WTC11 (cell line): ENCODE data around the gene ADPGK. TPM values are rescaled to one million over a fixed set of nuclear protein-coding genes. Genes with fewer than 3 reads are reported as not detected.
A peak's percentile ranks its signal among the peaks of the same experiment; 100 is the strongest.

ENCODE experiments used
- ATF1 ChIP-seq: sonication (generic); formaldehyde crosslinking; IDR thresholded peaks from 2 replicates; pipeline ENCODE4 v1.8.1; 2023; ENCODE audit warnings: mild to moderate bottlenecking, moderate library complexity, missing genetic modification reagents
- ATF6 ChIP-seq: sonication (generic); formaldehyde crosslinking; IDR thresholded peaks from 2 replicates; pipeline ENCODE4 v1.8.1; 2023; ENCODE audit warnings: mild to moderate bottlenecking, missing genetic modification reagents
- CDX4 ChIP-seq: fragments of 250-450 bp; sonication (Bioruptor Pico); IDR thresholded peaks from 2 replicates; pipeline ENCODE4 v1.9.0; 2021; ENCODE audit warnings: moderate library complexity, mild to moderate bottlenecking, inconsistent platforms, borderline replicate concordance
- CREB1 ChIP-seq: sonication (generic); formaldehyde crosslinking; IDR thresholded peaks from 2 replicates; pipeline ENCODE4 v1.8.0; 2023; ENCODE audit warnings: mild to moderate bottlenecking, missing genetic modification reagents
- CTCF ChIP-seq: fragments of 200-600 bp; IDR thresholded peaks from 2 replicates; pipeline ENCODE4 v1.8.0; 2022; ENCODE audit warnings: antibody characterized with exemption
- E2F1 ChIP-seq: sonication (generic); formaldehyde crosslinking; IDR thresholded peaks from 2 replicates; pipeline ENCODE4 v1.8.0; 2022; ENCODE audit warnings: mild to moderate bottlenecking, missing genetic modification reagents
- ETV6 ChIP-seq: sonication (generic); formaldehyde crosslinking; IDR thresholded peaks from 2 replicates; pipeline ENCODE4 v1.8.1; 2022; ENCODE audit warnings: mild to moderate bottlenecking, missing genetic modification reagents
- IRF2 ChIP-seq: sonication (generic); formaldehyde crosslinking; IDR thresholded peaks from 2 replicates; pipeline ENCODE4 v1.8.0; 2022; ENCODE audit warnings: low read depth, missing genetic modification reagents, borderline replicate concordance
- JAZF1 ChIP-seq: fragments of 250-450 bp; sonication (Bioruptor Pico); IDR thresholded peaks from 2 replicates; pipeline ENCODE4 v1.9.0; 2021; ENCODE audit warnings: moderate library complexity, mild to moderate bottlenecking, inconsistent platforms
- JUN ChIP-seq: sonication (generic); formaldehyde crosslinking; IDR thresholded peaks from 2 replicates; pipeline ENCODE4 v1.8.0; 2023; ENCODE audit warnings: mild to moderate bottlenecking, missing genetic modification reagents
- KAT7 ChIP-seq: sonication (generic); formaldehyde crosslinking; IDR thresholded peaks from 2 replicates; pipeline ENCODE4 v1.8.1; 2023; ENCODE audit warnings: missing genetic modification reagents, mild to moderate bottlenecking, borderline replicate concordance
- MXD4 ChIP-seq: fragments of 250-450 bp; sonication (Bioruptor Pico); IDR thresholded peaks from 2 replicates; pipeline ENCODE4 v1.8.0; 2021; ENCODE audit warnings: mild to moderate bottlenecking, moderate library complexity, borderline replicate concordance
- MYBL2 ChIP-seq: sonication (generic); formaldehyde crosslinking; IDR thresholded peaks from 2 replicates; pipeline ENCODE4 v1.8.1; 2023; ENCODE audit warnings: mild to moderate bottlenecking, moderate library complexity, missing genetic modification reagents
- NFE2L1 ChIP-seq: sonication (generic); formaldehyde crosslinking; IDR thresholded peaks from 2 replicates; pipeline ENCODE4 v1.8.1; 2023; ENCODE audit warnings: missing genetic modification reagents
- PREB ChIP-seq: sonication (generic); formaldehyde crosslinking; IDR thresholded peaks from 2 replicates; pipeline ENCODE4 v1.8.1; 2022; ENCODE audit warnings: mild to moderate bottlenecking, missing genetic modification reagents, moderate library complexity, borderline replicate concordance
- RORB ChIP-seq: fragments of 250-450 bp; sonication (Bioruptor Pico); IDR thresholded peaks from 2 replicates; pipeline ENCODE4 v1.9.0; 2021; ENCODE audit warnings: mild to moderate bottlenecking
- SP1 ChIP-seq: sonication (generic); formaldehyde crosslinking; conservative IDR thresholded peaks from 2 replicates; pipeline ENCODE4 v1.8.1; 2022; ENCODE audit warnings: missing genetic modification reagents
- TP53 ChIP-seq: sonication (generic); formaldehyde crosslinking; IDR thresholded peaks from 2 replicates; pipeline ENCODE4 v1.8.1; 2023; ENCODE audit warnings: mild to moderate bottlenecking, missing genetic modification reagents
- USF1 ChIP-seq: sonication (generic); formaldehyde crosslinking; IDR thresholded peaks from 2 replicates; pipeline ENCODE4 v1.8.0; 2022; ENCODE audit warnings: mild to moderate bottlenecking, missing genetic modification reagents
- ZNF396 ChIP-seq: fragments of 250-450 bp; sonication (Bioruptor Pico); IDR thresholded peaks from 2 replicates; pipeline ENCODE4 v1.8.0; 2021; ENCODE audit warnings: mild to moderate bottlenecking, moderate library complexity, borderline replicate concordance
- ZNF425 ChIP-seq: fragments of 250-450 bp; sonication (Bioruptor Pico); conservative IDR thresholded peaks from 2 replicates; pipeline ENCODE4 v1.9.0; 2021; ENCODE audit warnings: mild to moderate bottlenecking
- ZNF532 ChIP-seq: fragments of 250-450 bp; sonication (Bioruptor Pico); IDR thresholded peaks from 2 replicates; pipeline ENCODE4 v1.9.0; 2021; ENCODE audit warnings: mild to moderate bottlenecking, borderline replicate concordance
- total RNA-seq: library from RNA; stranded (reverse); gene quantifications from 3 replicates; pipeline ENCODE4 v1.2.3, GENCODE V29; 2021

ADPGK gene
- total RNA-seq, 1 experiment from 2014 or later: 37.9 TPM

GRCh38 chr15:72783640-72784455 is at the start of gene ADPGK (continued):
- TF ChIP-seq E2F1 (no peak; the same call in 1 of the 2 replicates), KAT7 (peak; percentile 94; the same call in 1 of the 2 replicates), ZNF532 (CRISPR knock-in tag) (no peak), ETV6 (CRISPR knock-in tag) (peak; percentile 71; the same call in 1 of the 2 replicates), ZNF425 (CRISPR knock-in tag) (no peak), SP1 (CRISPR knock-in tag) (peak; percentile 99), CTCF (0 out of 2 replicates have a peak, but pooled peaks have one; percentile 33), JUN (peak; percentile 74; the same call in 1 of the 2 replicates), IRF2 (no peak), ATF6 (CRISPR knock-in tag) (no peak), NFE2L1 (CRISPR knock-in tag) (no peak), JAZF1 (no peak), RORB (no peak), ZNF396 (CRISPR knock-in tag) (no peak), CDX4 (no peak), ATF1 (CRISPR knock-in tag) (peak; percentile 96; the same call in 1 of the 2 replicates), MXD4 (CRISPR knock-in tag) (no peak), MYBL2 (CRISPR knock-in tag) (peak; percentile 77; the same call in 1 of the 2 replicates), TP53 (CRISPR knock-in tag) (no peak), CREB1 (CRISPR knock-in tag) (peak; percentile 97), USF1 (CRISPR knock-in tag) (peak; percentile 74; the same call in 1 of the 2 replicates), PREB (CRISPR knock-in tag) (no peak)
